H9 (cell line): Measurements from ENCODE around the gene SRPK2. TPM values are rescaled to one million over a fixed set of nuclear protein-coding genes. Genes with fewer than 3 reads are reported as not detected.

Experiments used
- DNase-seq: peaks from one replicate; pipeline ENCODE4 v3.0.0-alpha.2; 2017
- H2AFZ ChIP-seq: one replicate; pipeline ENCODE4 v1.6.1; 2013; ENCODE audit warnings: mild to moderate bottlenecking, low read length, control low read depth, moderate library complexity
- H2AK5ac ChIP-seq: 2 replicates; pipeline ENCODE4 v1.6.1; 2013; ENCODE audit warnings: low read length, control low read depth, mixed read lengths; ENCODE audit not compliant: insufficient read length
- H2BK120ac ChIP-seq: one replicate; pipeline ENCODE4 v1.6.1; 2013; ENCODE audit warnings: low read depth, mild to moderate bottlenecking, low read length, control low read depth, inconsistent platforms; ENCODE audit not compliant: poor library complexity, severe bottlenecking
- H2BK12ac ChIP-seq: 2 replicates; pipeline ENCODE4 v1.6.1; 2013; ENCODE audit warnings: low read length, control low read depth, mixed read lengths, low read depth; ENCODE audit not compliant: insufficient read length
- H2BK15ac ChIP-seq: 2 replicates; pipeline ENCODE4 v1.6.1; 2013; ENCODE audit warnings: low read depth, low read length, control low read depth
- H2BK20ac ChIP-seq: one replicate; pipeline ENCODE4 v1.6.1; 2013; ENCODE audit warnings: low read depth, mild to moderate bottlenecking, low read length, control low read depth, inconsistent platforms; ENCODE audit not compliant: poor library complexity, severe bottlenecking
- H2BK5ac ChIP-seq: 2 replicates; pipeline ENCODE4 v1.6.1; 2013; ENCODE audit warnings: low read length, control low read depth, mixed read lengths; ENCODE audit not compliant: insufficient read length
- H3K14ac ChIP-seq: 2 replicates; pipeline ENCODE4 v1.6.1; 2013; ENCODE audit warnings: low read length, control low read depth; ENCODE audit not compliant: insufficient read depth
- H3K18ac ChIP-seq: 2 replicates; pipeline ENCODE4 v1.6.1; 2013; ENCODE audit warnings: low read depth, mild to moderate bottlenecking, mixed read lengths, low read length, control low read depth; ENCODE audit not compliant: insufficient read length
- H3K23ac ChIP-seq: 2 replicates; pipeline ENCODE4 v1.6.1; 2013; ENCODE audit warnings: low read length, control low read depth, mixed read lengths, low read depth; ENCODE audit not compliant: insufficient read length
- H3K23me2 ChIP-seq: 2 replicates; pipeline ENCODE4 v1.6.1; 2013; ENCODE audit warnings: low read depth, mild to moderate bottlenecking, mixed read lengths, low read length, control low read depth; ENCODE audit not compliant: insufficient read length, poor library complexity, severe bottlenecking
- H3K27ac ChIP-seq: 2 replicates; pipeline ENCODE4 v1.5.1; 2013; ENCODE audit warnings: low read length, control low read depth, mixed read lengths, low read depth; ENCODE audit not compliant: insufficient read length
- H3K27me3 ChIP-seq: 2 replicates; pipeline ENCODE4 v1.6.1; 2013; ENCODE audit warnings: low read length, control low read depth, inconsistent platforms; ENCODE audit not compliant: insufficient read depth
- H3K4ac ChIP-seq: 2 replicates; pipeline ENCODE4 v1.6.1; 2013; ENCODE audit warnings: low read depth, mild to moderate bottlenecking, control low read depth, inconsistent platforms, low read length, moderate library complexity
- H3K4me1 ChIP-seq: 2 replicates; pipeline ENCODE4 v1.6.1; 2013; ENCODE audit warnings: low read length, control low read depth, inconsistent platforms; ENCODE audit not compliant: insufficient read depth
- H3K4me2 ChIP-seq: 2 replicates; pipeline ENCODE4 v1.6.1; 2013; ENCODE audit warnings: low read length, control low read depth, mixed read lengths; ENCODE audit not compliant: insufficient read length, insufficient read depth
- H3K56ac ChIP-seq: 2 replicates; pipeline ENCODE4 v1.6.1; 2013; ENCODE audit warnings: low read depth, mild to moderate bottlenecking, mixed read lengths, low read length, control low read depth; ENCODE audit not compliant: insufficient read length
- H3K79me1 ChIP-seq: 2 replicates; pipeline ENCODE4 v1.6.1; 2013; ENCODE audit warnings: low read depth, mild to moderate bottlenecking, moderate library complexity, low read length, control low read depth, inconsistent platforms; ENCODE audit not compliant: insufficient read depth, poor library complexity, severe bottlenecking
- H3K79me2 ChIP-seq: 2 replicates; pipeline ENCODE4 v1.6.1; 2013; ENCODE audit warnings: low read length, control low read depth, inconsistent platforms; ENCODE audit not compliant: insufficient read depth
- H3K9ac ChIP-seq: 2 replicates; pipeline ENCODE4 v1.6.1; 2013; ENCODE audit warnings: low read length, control low read depth, mixed read lengths; ENCODE audit not compliant: insufficient read length; ENCODE audit errors: extremely low read depth
- H3K9me3 ChIP-seq: one replicate; pipeline ENCODE4 v1.6.1; 2013; ENCODE audit warnings: low read depth, low read length, inconsistent platforms; ENCODE audit not compliant: control insufficient read depth
- H3T11ph ChIP-seq: one replicate; pipeline ENCODE4 v1.6.1; 2013; ENCODE audit warnings: mild to moderate bottlenecking, low read length, control low read depth, inconsistent platforms
- H4K20me1 ChIP-seq: one replicate; pipeline ENCODE4 v1.6.1; 2013; ENCODE audit not compliant: control insufficient read depth, insufficient read length, insufficient read depth
- H4K5ac ChIP-seq: 2 replicates; pipeline ENCODE4 v1.6.1; 2013; ENCODE audit warnings: low read depth, mild to moderate bottlenecking, mixed read lengths, low read length, control low read depth; ENCODE audit not compliant: insufficient read length
- H4K8ac ChIP-seq: replicated peaks from 2 replicates; pipeline ENCODE4 v1.6.1; 2013; ENCODE audit warnings: low read length, control low read depth, mixed read lengths, low read depth; ENCODE audit not compliant: insufficient read length
- H4K91ac ChIP-seq: 2 replicates; pipeline ENCODE4 v1.6.1; 2013; ENCODE audit warnings: low read depth, mild to moderate bottlenecking, moderate library complexity, mixed read lengths, low read length, control low read depth; ENCODE audit not compliant: insufficient read length
- H3K27ac Mint-ChIP-seq, 3 experiments: 2 replicates in 2 of 3; 3 replicates in 1 of 3; pipeline ENCODE4 v1.8.0; 2020 to 2021; ENCODE audit warnings: mixed read lengths in 3 of 3, mild to moderate bottlenecking in 1 of 3, moderate library complexity in 1 of 3
- H3K27me3 Mint-ChIP-seq: 2 replicates; pipeline ENCODE4 v1.8.0; 2021; ENCODE audit warnings: low read depth, mild to moderate bottlenecking, moderate library complexity, mixed read lengths
- H3K36me3 Mint-ChIP-seq, 3 experiments: 2 replicates in 2 of 3; 3 replicates in 1 of 3; pipeline ENCODE4 v1.8.0; 2020 to 2021; ENCODE audit warnings: low read depth in 3 of 3, mixed read lengths in 3 of 3; ENCODE audit not compliant: insufficient read depth in 1 of 3
- H3K4me1 Mint-ChIP-seq, 2 experiments: 2 replicates each; pipeline ENCODE4 v1.8.0; 2020; ENCODE audit warnings: mixed read lengths in 2 of 2
- H3K4me3 Mint-ChIP-seq, 2 experiments: 2 replicates in 1 of 2; 3 replicates in 1 of 2; pipeline ENCODE4 v1.8.0; 2020 to 2021; ENCODE audit warnings: mild to moderate bottlenecking in 2 of 2, mixed read lengths in 2 of 2, moderate library complexity in 1 of 2
- H3K9me3 Mint-ChIP-seq, 2 experiments: 2 replicates in 1 of 2; 3 replicates in 1 of 2; pipeline ENCODE4 v1.8.0; 2020; ENCODE audit warnings: mild to moderate bottlenecking in 2 of 2, mixed read lengths in 2 of 2, moderate library complexity in 1 of 2
- CTCF ChIP-seq: fragments of 200-600 bp; sonication (generic); conservative IDR thresholded peaks from 3 replicates; pipeline ENCODE4 v1.8.0; 2021; ENCODE audit warnings: antibody characterized with exemption, mild to moderate bottlenecking
- WGBS: extraction: QIAGEN DNeasy Blood & Tissue Kit; methylation state at CpG from one replicate; pipeline ENCODE4 v1.1.7; 2013; ENCODE audit warnings: missing lambda C conversion rate, low lambda C conversion rate, mixed read lengths; ENCODE audit not compliant: insufficient read length; ENCODE audit errors: extremely low coverage; 5-methylcytosine and 5-hydroxymethylcytosine counted together
- total RNA-seq: library from RNA; stranded (reverse); gene quantifications from 2 replicates; pipeline ENCODE4 v1.2.1, GENCODE V29; 2021

Gene SRPK2
- total RNA-seq, 1 experiment from 2014 or later, result 41.1 TPM

GRCh38 chr7:105391429-105391828, 2.7 kb upstream of the SRPK2 start:
- DNase-seq, result no peak
- no peak overlapping the region for H3K56ac ChIP-seq
- Mint-ChIP-seq H3K9me3 (peaks cover 2 to 3% of the 10 kb centered on the region in 2 experiments; a peak in 2 of 5 replicates), H3K4me3 (no peak overlapping the region), H3K36me3 (peaks cover 0 to 2% (median 0%) of the 10 kb centered on the region in 3 experiments; a peak in 3 of 7 replicates), H3K27ac (no peak overlapping the region), H3K27me3 (no peaks in the 10 kb centered on the region; the same call in 1 of the 2 replicates), H3K4me1 (peaks cover 10 to 15% of the 10 kb centered on the region in 2 experiments)
- no peak overlapping the region for H3K9ac ChIP-seq
- no peak overlapping the region for H3K4me2 ChIP-seq
- H3K18ac ChIP-seq, result no peak overlapping the region
- H3K23me2 ChIP-seq, result peaks cover 6% of the 10 kb centered on the region
- H3K14ac ChIP-seq, result no peak overlapping the region
- no peak overlapping the region for H2BK5ac ChIP-seq
- no peak overlapping the region for H4K91ac ChIP-seq
- TF ChIP-seq CTCF, result no peak
- no peak overlapping the region for H3K4ac ChIP-seq
- H3K23ac ChIP-seq, result no peak overlapping the region
- H3K27ac ChIP-seq, result no peak overlapping the region
- H3T11ph ChIP-seq, result no peak overlapping the region
- H3K9me3 ChIP-seq, result no peaks in the 10 kb centered on the region
- no peak overlapping the region for H2BK120ac ChIP-seq
- H2BK15ac ChIP-seq, result no peak overlapping the region
- H2BK12ac ChIP-seq, result no peak overlapping the region
- H3K4me1 ChIP-seq, result no peaks in the 10 kb centered on the region
- H4K20me1 ChIP-seq, result no peaks in the 10 kb centered on the region
- H2BK20ac ChIP-seq, result no peak overlapping the region
- no peak overlapping the region for H2AFZ ChIP-seq
- no peak overlapping the region for H4K8ac ChIP-seq
- no peaks in the 10 kb centered on the region for H3K27me3 ChIP-seq
- no peak overlapping the region for H2AK5ac ChIP-seq
- no peaks in the 10 kb centered on the region for H3K79me1 ChIP-seq
- no peak overlapping the region for H4K5ac ChIP-seq
- H3K79me2 ChIP-seq, result peaks cover 5% of the 10 kb centered on the region; the same call in 1 of the 2 replicates
- no CpG with 5 or more reads among the region's 5 CpGs for WGBS
